Omental fat pad (tissue), 4 donors: ENCODE results near the gene HLA-E. TPM values are rescaled to one million over a fixed set of nuclear protein-coding genes. Genes with fewer than 3 reads are reported as not detected.
"Not testable (repeated sequence)": the region's sequence is repeated elsewhere in the genome, so short reads cannot be mapped to it uniquely, and the experiment has no call there.

Experiments
- ATAC-seq: fragments of 150-250 bp; one replicate; pipeline ENCODE4 v1.9.1; 2016; ENCODE audit warnings: mild to moderate bottlenecking, moderate library complexity; ENCODE audit not compliant: low FRiP score
- DNase-seq: peaks from one replicate; pipeline ENCODE4 v3.0.0-alpha.2; 2019; ENCODE audit warnings: low spot score
- CTCF ChIP-seq, 3 donors: fragments of 450-650 bp; IDR thresholded peaks; one replicate each; pipeline ENCODE4 v1.5.1; 2016 to 2017; ENCODE audit warnings: antibody characterized with exemption in 3 of 3, mild to moderate bottlenecking in 3 of 3, moderate library complexity in 2 of 3
- total RNA-seq, 4 donors: library from RNA; depleted of rRNA; stranded (reverse); fragments of >200 nt; gene quantifications; one replicate each; pipeline ENCODE4 v1.1.0, GENCODE V29; 2016

The HLA-E gene
- total RNA-seq, 4 donors from 2014 or later: 562 to 1,653 (median 781) TPM

GRCh38 chr6:30491991-30492952, 3.0 kb downstream of the HLA-E start:
- no peak for TF ChIP-seq CTCF (IDR thresholded peaks at IDR 0.05)
- DNase-seq (no peak), ATAC-seq (no peak)

- no peak for TF ChIP-seq CTCF (IDR thresholded peaks at IDR 0.05)
- ATAC-seq: no peak
- DNase-seq: no peak
Observed at GRCh38 chr6:30493643-30494250, 4.4 kb downstream of the HLA-E start.

GRCh38 chr6:30494291-30494861, 5.1 kb downstream of the HLA-E start:
- ATAC-seq (no peak), DNase-seq (no peak)
- TF ChIP-seq CTCF (IDR thresholded peaks at IDR 0.05): no peak

- not testable (repeated sequence) for ATAC-seq
Observed at GRCh38 chr6:30495060-30495459, 5.8 kb downstream of the HLA-E start.

GRCh38 chr6:30495993-30496392, 6.7 kb downstream of the HLA-E start:
- TF ChIP-seq CTCF (IDR thresholded peaks at IDR 0.05): no peak
- no peak for DNase-seq
- ATAC-seq: no peak

More at GRCh38 chr6:30495060-30495459, 5.8 kb downstream of the HLA-E start:
- not testable (repeated sequence) for DNase-seq

- not testable (repeated sequence) for DNase-seq, ATAC-seq
Observed at GRCh38 chr6:30497261-30497599, 7.9 kb downstream of the HLA-E start.

- ATAC-seq: no peak
- no peak for DNase-seq
- TF ChIP-seq CTCF (IDR thresholded peaks at IDR 0.05): no peak
Observed at GRCh38 chr6:30497714-30498113, 8.4 kb downstream of the HLA-E start.

GRCh38 chr6:30498705-30499104, 9.4 kb downstream of the HLA-E start:
- not testable (repeated sequence) for DNase-seq, ATAC-seq
